Measurements from ENCODE around the gene CACNA2D2.

GRCh38 chr3:50351323-50351697, 152.1 kb downstream of the CACNA2D2 start:
- TF ChIP-seq CTCF (conservative IDR thresholded peaks at IDR 0.05 in 1 of 2, IDR thresholded peaks at IDR 0.05 in 1 of 2; ENCODE audit: extremely low read depth in 1 of 2, insufficient read depth in 1 of 2, low read depth in 1 of 2, low read length in 2 of 2) (no peak), EZH2 (IDR thresholded peaks at IDR 0.05; ENCODE audit: borderline replicate concordance, low read length) (no peak)

Measured in mammary epithelial cell (primary cell).